Measurements from ENCODE around the gene MICA.
"Not testable (repeated sequence)": the region's sequence is repeated elsewhere in the genome, so short reads cannot be mapped to it uniquely, and the experiment has no call there.

The MICA gene

GRCh38 chr6:31381666-31382065, 21.7 kb upstream of the MICA start:
- DNase-seq (ENCODE audit: low read depth in 2 of 2): no peak

- no peak for DNase-seq (ENCODE audit: low read depth in 2 of 2)
These were observed 20.2 kb upstream of the MICA start for GRCh38 chr6:31383149-31383548.

- no peak for DNase-seq (ENCODE audit: low read depth in 2 of 2)
These were observed 18.4 kb upstream of the MICA start for GRCh38 chr6:31385041-31385440.

GRCh38 chr6:31386099-31386498, 17.3 kb upstream of the MICA start:
- no peak for DNase-seq (ENCODE audit: low read depth in 2 of 2)

- no peak for DNase-seq (ENCODE audit: low read depth in 2 of 2)
These were observed 16.4 kb upstream of the MICA start for GRCh38 chr6:31386977-31387376.

GRCh38 chr6:31388916-31389801, 14.2 kb upstream of the MICA start:
- not testable (repeated sequence) for DNase-seq (ENCODE audit: low read depth in 2 of 2)

- not testable (repeated sequence) for DNase-seq (ENCODE audit: low read depth in 2 of 2)
These were observed 13.6 kb upstream of the MICA start for GRCh38 chr6:31389802-31390132.

GRCh38 chr6:31393932-31394331, 9.5 kb upstream of the MICA start:
- no peak for DNase-seq (ENCODE audit: low read depth in 2 of 2)

- no peak for DNase-seq (ENCODE audit: low read depth in 2 of 2)
These were observed 9.0 kb upstream of the MICA start for GRCh38 chr6:31394381-31394780.

- DNase-seq (ENCODE audit: low read depth in 2 of 2): no peak
These were observed 7.6 kb upstream of the MICA start for GRCh38 chr6:31395832-31396231.

GRCh38 chr6:31396422-31397152, 6.8 kb upstream of the MICA start:
- peak; percentile 66 to 89 for DNase-seq (ENCODE audit: low read depth in 2 of 2)

GRCh38 chr6:31397153-31397499, 6.3 kb upstream of the MICA start:
- not testable (repeated sequence) for DNase-seq (ENCODE audit: low read depth in 2 of 2)

- DNase-seq (ENCODE audit: low read depth in 2 of 2): no peak
These were observed 5.4 kb upstream of the MICA start for GRCh38 chr6:31397901-31398525.

GRCh38 chr6:31399589-31400466, 3.6 kb upstream of the MICA start:
- peak in 1 of 2 donors; percentile 24 for DNase-seq (ENCODE audit: low read depth in 2 of 2)

- DNase-seq (ENCODE audit: low read depth in 2 of 2): peak in 1 of 2 donors; percentile 55
These were observed 2.7 kb upstream of the MICA start for GRCh38 chr6:31400467-31401289.

- no peak for DNase-seq (ENCODE audit: low read depth in 2 of 2)
These were observed 2.0 kb upstream of the MICA start for GRCh38 chr6:31401403-31401802.

GRCh38 chr6:31402324-31403282, 792 bp upstream of the MICA start:
- DNase-seq (ENCODE audit: low read depth in 2 of 2): no peak

- DNase-seq (ENCODE audit: low read depth in 2 of 2): not testable (repeated sequence)
These were observed 618 bp downstream of the MICA start for GRCh38 chr6:31404061-31404364.

- no peak for DNase-seq (ENCODE audit: low read depth in 2 of 2)
These were observed 2.6 kb downstream of the MICA start for GRCh38 chr6:31405996-31406395.

- DNase-seq (ENCODE audit: low read depth in 2 of 2): no peak
These were observed 4.3 kb downstream of the MICA start for GRCh38 chr6:31407699-31408098.

All from stimulated activated CD4-positive, alpha-beta T cell treated with anti-CD3 and anti-CD28 coated beads, Interleukin-1b, Interleukin-23, amount 100 ng/mL, for 1 hour (primary cell).